HCT116 (cell line): ENCODE data around the gene TP53RK. TPM values are rescaled to one million over a fixed set of nuclear protein-coding genes. Genes with fewer than 3 reads are reported as not detected.

ENCODE experiments used
- ATAC-seq: fragments of 200-7000 bp; cut with Tn5 transposase; 2 replicates; pipeline ENCODE4 v1.9.1; 2020; ENCODE audit warnings: mild to moderate bottlenecking, moderate library complexity
- BruUV-seq: library from RNA; stranded (reverse); fragments of 400-500 nt; replicated peaks from 2 replicates; lab custom pipeline; 2021; lab: Mats Ljungman, UMichigan
- CTCF ChIA-PET: fragments of 300-600 bp; sonication (Branson Sonifier 250); formaldehyde crosslinking; loops from one replicate; lab custom pipeline; 2021; ENCODE audit warnings: antibody characterized with exemption; lab: Charles Lee
- POLR2A ChIA-PET: fragments of 300-600, 350-600 bp; sonication (Branson Sonifier 250); formaldehyde crosslinking; loops from one replicate; lab custom pipeline; 2021; ENCODE audit warnings: antibody characterized with exemption; lab: Charles Lee
- RAD21 ChIA-PET, 2 experiments: fragments of 300-600 bp; sonication (Branson Sonifier 250); formaldehyde crosslinking; loops; one replicate each; lab custom pipeline; 2023; ENCODE audit warnings: low total read pairs in 2 of 2; ENCODE audit not compliant: uncharacterized antibody in 2 of 2, unreplicated experiment in 2 of 2, low non-redundant PET in 1 of 2; lab: Charles Lee
- DNase-seq: peaks from one replicate; pipeline ENCODE4 v3.0.0-alpha.2; 2010; ENCODE audit warnings: low read depth, low spot score
- H2AFZ ChIP-seq: fragments of 200-600 bp; shearing (Covaris generic), sonication (generic); 2 replicates; pipeline ENCODE4 v1.6.1; 2017; ENCODE audit warnings: low read depth, mixed run types, mixed read lengths, antibody characterized with exemption, low read length; ENCODE audit not compliant: poor library complexity, severe bottlenecking
- H3K27ac ChIP-seq: 2 replicates; pipeline ENCODE4 v1.5.1; 2012; ENCODE audit warnings: low read depth, low read length
- H3K27me3 ChIP-seq: fragments of 200-600 bp; sonication (generic); 2 replicates; pipeline ENCODE4 v1.6.1; 2016; ENCODE audit warnings: mixed run types, low read length, mixed read lengths; ENCODE audit not compliant: insufficient read depth
- H3K36me3 ChIP-seq, 2 experiments: fragments of 200-500 bp in 1 of 2; fragments of 200-600 bp in 1 of 2; sonication (Bioruptor generic) in 1 of 2; sonication (generic) in 1 of 2; 2 replicates each; pipeline versions ENCODE4 v1.5.1 to v1.6.1; 2014 to 2016; ENCODE audit warnings: low read length in 2 of 2, inconsistent platforms in 1 of 2, mixed read lengths in 1 of 2, mixed run types in 1 of 2; ENCODE audit not compliant: insufficient read depth in 2 of 2, control insufficient read depth in 1 of 2
- H3K4me1 ChIP-seq, 2 experiments: fragments of 200-600 bp in 1 of 2; sonication (generic) in 1 of 2; 2 replicates each; pipeline versions ENCODE4 v1.5.1 to v1.6.1; 2012 to 2017; ENCODE audit warnings: low read length in 2 of 2, inconsistent platforms in 1 of 2, mild to moderate bottlenecking in 1 of 2, mixed read lengths in 1 of 2, mixed run types in 1 of 2, moderate library complexity in 1 of 2; ENCODE audit not compliant: insufficient read depth in 2 of 2, control insufficient read depth in 1 of 2
- H3K4me2 ChIP-seq: fragments of 200-600 bp; sonication (generic); 2 replicates; pipeline ENCODE4 v1.6.1; 2017; ENCODE audit warnings: mixed run types, low read length, mixed read lengths
- H3K4me3 ChIP-seq, 2 experiments: fragments of 200-600 bp in 1 of 2; sonication (generic) in 1 of 2; replicated peaks in 1 of 2; 2 replicates each; pipeline ENCODE4 v1.5.1; 2011 to 2016; ENCODE audit warnings: low read length in 2 of 2, control low read depth in 1 of 2, low read depth in 1 of 2, mild to moderate bottlenecking in 1 of 2, mixed read lengths in 1 of 2, mixed run types in 1 of 2
- H3K79me2 ChIP-seq: fragments of 200-600 bp; sonication (generic); 2 replicates; pipeline ENCODE4 v1.6.1; 2017; ENCODE audit warnings: mild to moderate bottlenecking, mixed run types, low read length, moderate library complexity, mixed read lengths; ENCODE audit not compliant: insufficient read depth
- H3K9ac ChIP-seq: fragments of 200-600 bp; sonication (generic); 2 replicates; pipeline ENCODE4 v1.6.1; 2016; ENCODE audit warnings: low read length, mixed read lengths
- H3K9me2 ChIP-seq: fragments of 200-600 bp; sonication (generic), shearing (Covaris generic); 2 replicates; pipeline ENCODE4 v1.6.1; 2017; ENCODE audit warnings: mixed run types, mild to moderate bottlenecking, moderate library complexity; ENCODE audit not compliant: insufficient read depth
- H3K9me3 ChIP-seq, 2 experiments: fragments of 200-500 bp in 1 of 2; fragments of 200-600 bp in 1 of 2; sonication (Bioruptor generic) in 1 of 2; sonication (generic) in 1 of 2; 2 replicates each; pipeline ENCODE4 v1.6.1; 2014 to 2017; ENCODE audit warnings: low read length in 2 of 2, mixed read lengths in 2 of 2, inconsistent platforms in 1 of 2, low read depth in 1 of 2, mild to moderate bottlenecking in 1 of 2, mixed run types in 1 of 2, moderate library complexity in 1 of 2; ENCODE audit not compliant: control insufficient read depth in 1 of 2, insufficient read depth in 1 of 2
- H4K20me1 ChIP-seq: fragments of 200-600 bp; sonication (generic), shearing (Covaris generic); 2 replicates; pipeline ENCODE4 v1.6.1; 2017; ENCODE audit warnings: mixed run types, mild to moderate bottlenecking, moderate library complexity; ENCODE audit not compliant: insufficient read depth
- CBX3 ChIP-seq: IDR thresholded peaks from 2 replicates; pipeline ENCODE4 v1.6.1; 2012; ENCODE audit warnings: low read depth
- CEBPB ChIP-seq: IDR thresholded peaks from 2 replicates; pipeline ENCODE4 v1.6.1; 2012; ENCODE audit warnings: low read depth
- EGR1 ChIP-seq: IDR thresholded peaks from 2 replicates; pipeline ENCODE4 v1.6.1; 2012; ENCODE audit warnings: low read depth
- ELF1 ChIP-seq: IDR thresholded peaks from 2 replicates; pipeline ENCODE4 v1.6.1; 2012; ENCODE audit warnings: low read depth, borderline replicate concordance
- EZH2 ChIP-seq: fragments of 200-600 bp; sonication (generic); IDR thresholded peaks from 2 replicates; pipeline ENCODE4 v1.6.1; 2017; ENCODE audit warnings: antibody characterized with exemption, mixed run types
- EZH2phosphoT487 ChIP-seq: fragments of 200-600 bp; IDR thresholded peaks from 2 replicates; pipeline ENCODE4 v1.6.1; 2018; ENCODE audit warnings: antibody characterized with exemption, borderline replicate concordance
- FOSL1 ChIP-seq: IDR thresholded peaks from 2 replicates; pipeline ENCODE4 v1.6.1; 2012; ENCODE audit warnings: low read depth
- JUND ChIP-seq: IDR thresholded peaks from 2 replicates; pipeline ENCODE4 v1.6.1; 2012
- MAX ChIP-seq: IDR thresholded peaks from 2 replicates; pipeline ENCODE4 v1.6.1; 2012
- POLR2A ChIP-seq: IDR thresholded peaks from 2 replicates; pipeline ENCODE4 v1.7.0; 2011; ENCODE audit warnings: borderline replicate concordance; ENCODE audit not compliant: insufficient read depth, insufficient read length; ENCODE audit errors: extremely low read depth
- POLR2AphosphoS5 ChIP-seq: IDR thresholded peaks from 2 replicates; pipeline ENCODE4 v1.6.1; 2011; ENCODE audit warnings: mild to moderate bottlenecking, low read depth, low read length, moderate library complexity
- RAD21 ChIP-seq: IDR thresholded peaks from 2 replicates; pipeline ENCODE4 v1.6.1; 2012; ENCODE audit warnings: low read depth, mild to moderate bottlenecking
- SIN3A ChIP-seq: IDR thresholded peaks from 2 replicates; pipeline ENCODE4 v1.6.1; 2012; ENCODE audit warnings: low read depth
- SP1 ChIP-seq: IDR thresholded peaks from 2 replicates; pipeline ENCODE4 v1.6.1; 2012; ENCODE audit warnings: low read depth
- SRF ChIP-seq: IDR thresholded peaks from 2 replicates; pipeline ENCODE4 v1.6.1; 2012; ENCODE audit warnings: low read depth
- TCF7L2 ChIP-seq: IDR thresholded peaks from 2 replicates; pipeline ENCODE4 v1.7.0; 2011; ENCODE audit warnings: borderline replicate concordance, inconsistent platforms; ENCODE audit not compliant: insufficient read depth, insufficient read length; ENCODE audit errors: extremely low read depth
- YY1 ChIP-seq: IDR thresholded peaks from 2 replicates; pipeline ENCODE4 v1.6.1; 2011; ENCODE audit warnings: low read length, low read depth, moderate library complexity, mild to moderate bottlenecking; ENCODE audit not compliant: insufficient replicate concordance; ENCODE audit errors: extremely low read depth
- ZFX ChIP-seq: fragments of 450-650 bp; IDR thresholded peaks from 2 replicates; pipeline ENCODE4 v1.6.1; 2017
- ZNF274 ChIP-seq: fragments of 200-500 bp; sonication (Bioruptor generic); IDR thresholded peaks from 2 replicates; pipeline ENCODE4 v1.6.1; 2014; ENCODE audit warnings: mild to moderate bottlenecking, low read depth, low read length, inconsistent platforms
- intact Hi-C: fragments of 100-400 bp; cut with micrococcal nuclease; formaldehyde crosslinking; loops from 2 replicates; pipeline ENCODE4 v1.10.0; 2022
- total RNA-seq: library from RNA; stranded (reverse); gene quantifications from one replicate; pipeline ENCODE4 v1.2.1, GENCODE V29; 2021; ENCODE audit not compliant: unreplicated experiment

TP53RK gene
- total RNA-seq, 1 experiment from 2014 or later: 9.2 TPM

- Histone ChIP-seq H2AFZ (no peak overlapping the region), H3K27ac (no peak overlapping the region), H3K9ac (no peak overlapping the region), H3K27me3 (no peaks in the 10 kb centered on the region), H3K4me3 (no peak overlapping the region), H3K79me2 (no peaks in the 10 kb centered on the region), H4K20me1 (no peaks in the 10 kb centered on the region), H3K9me2 (no peaks in the 10 kb centered on the region), H3K4me2 (no peak overlapping the region), H3K36me3 (no peaks in the 10 kb centered on the region), H3K9me3 (no peaks in the 10 kb centered on the region), H3K4me1 (peaks cover 0 to 8% of the 10 kb centered on the region in 2 experiments; a peak in 1 of 4 replicates)
- DNase-seq (no peak), ATAC-seq (no peak)
- BruUV-seq: no TSS peak
- intact Hi-C loops: no loop called here
- TF ChIP-seq POLR2A (no peak), YY1 (no peak)
- CTCF ChIA-PET: no interaction called here
- RAD21 ChIA-PET: no interaction called here
- POLR2A ChIA-PET: no interaction called here
These were observed 33.8 kb upstream of the TP53RK start for GRCh38 chr20:46723039-46723438.

- Histone ChIP-seq H3K4me1 (peaks cover 0 to 8% of the 10 kb centered on the region in 2 experiments; a peak in 1 of 4 replicates), H3K9me2 (no peaks in the 10 kb centered on the region), H3K9ac (no peak overlapping the region), H3K27me3 (no peaks in the 10 kb centered on the region), H3K79me2 (no peaks in the 10 kb centered on the region), H4K20me1 (no peaks in the 10 kb centered on the region), H3K27ac (no peak overlapping the region), H3K9me3 (no peaks in the 10 kb centered on the region), H3K4me3 (no peak overlapping the region), H3K36me3 (no peaks in the 10 kb centered on the region), H3K4me2 (no peak overlapping the region), H2AFZ (no peak overlapping the region)
- no peak for TF ChIP-seq TCF7L2
- intact Hi-C loops: no loop called here
- DNase-seq: no peak
- POLR2A ChIA-PET: no interaction called here
- CTCF ChIA-PET: no interaction called here
- ATAC-seq: no peak
- BruUV-seq: no TSS peak
- RAD21 ChIA-PET: no interaction called here
These were observed 33.2 kb upstream of the TP53RK start for GRCh38 chr20:46722450-46722849.

- Histone ChIP-seq H3K9me2 (no peaks in the 10 kb centered on the region), H3K4me3 (no peak overlapping the region), H4K20me1 (no peaks in the 10 kb centered on the region), H3K4me2 (no peak overlapping the region), H3K27ac (no peak overlapping the region), H3K9ac (no peak overlapping the region), H3K9me3 (no peaks in the 10 kb centered on the region), H3K36me3 (no peaks in the 10 kb centered on the region), H2AFZ (no peak overlapping the region), H3K79me2 (no peaks in the 10 kb centered on the region), H3K4me1 (peaks cover 0 to 8% of the 10 kb centered on the region in 2 experiments; a peak in 1 of 4 replicates), H3K27me3 (no peaks in the 10 kb centered on the region)
- CTCF ChIA-PET: no interaction called here
- RAD21 ChIA-PET: no interaction called here
- POLR2A ChIA-PET: no interaction called here
- no peak for DNase-seq
- ATAC-seq: no peak
- no TSS peak for BruUV-seq
- intact Hi-C loops: no loop called here
- TF ChIP-seq CEBPB: no peak
- no peak for TF ChIP-seq EZH2phosphoT487
- no peak for TF ChIP-seq SP1
- no peak for TF ChIP-seq POLR2AphosphoS5
- TF ChIP-seq POLR2A: no peak
- no peak for TF ChIP-seq CBX3
- TF ChIP-seq ZNF274: no peak
- TF ChIP-seq EGR1: no peak
- no peak for TF ChIP-seq RAD21
- TF ChIP-seq SRF: no peak
- TF ChIP-seq EZH2: no peak
- TF ChIP-seq ZFX: no peak
- no peak for TF ChIP-seq SIN3A
- no peak for TF ChIP-seq TCF7L2
- no peak for TF ChIP-seq ELF1
- no peak for TF ChIP-seq YY1
- TF ChIP-seq MAX: no peak
- TF ChIP-seq FOSL1: no peak
- no peak for TF ChIP-seq JUND
These were observed 32.2 kb upstream of the TP53RK start for GRCh38 chr20:46721476-46721875.
